Retinal pigment epithelial cell (primary cell): Measurements from ENCODE around the gene DDX6.
"Not testable (repeated sequence)": the region's sequence is repeated elsewhere in the genome, so short reads cannot be mapped to it uniquely, and the experiment has no call there.

Experiments used
- DNase-seq: peaks from one replicate; pipeline ENCODE4 v3.0.0-alpha.2; 2010; ENCODE audit warnings: low read depth
- H3K4me3 ChIP-seq: 2 replicates; pipeline ENCODE4 v1.5.1; 2011; ENCODE audit warnings: mild to moderate bottlenecking, low read length, control low read depth, moderate library complexity
- CTCF ChIP-seq: conservative IDR thresholded peaks from 2 replicates; pipeline ENCODE4 v1.5.1; 2011; ENCODE audit warnings: low read depth, low read length, control low read depth, inconsistent platforms

Gene DDX6

GRCh38 chr11:118734031-118734430 is 56.9 kb downstream of the DDX6 start:
- no peak for TF ChIP-seq CTCF

GRCh38 chr11:118729753-118730152 is 61.2 kb downstream of the DDX6 start:
- not testable (repeated sequence) for DNase-seq, H3K4me3 ChIP-seq

More at GRCh38 chr11:118734031-118734430, 56.9 kb downstream of the DDX6 start:
- no peak overlapping the region for H3K4me3 ChIP-seq
- DNase-seq, result no peak

DNA sequence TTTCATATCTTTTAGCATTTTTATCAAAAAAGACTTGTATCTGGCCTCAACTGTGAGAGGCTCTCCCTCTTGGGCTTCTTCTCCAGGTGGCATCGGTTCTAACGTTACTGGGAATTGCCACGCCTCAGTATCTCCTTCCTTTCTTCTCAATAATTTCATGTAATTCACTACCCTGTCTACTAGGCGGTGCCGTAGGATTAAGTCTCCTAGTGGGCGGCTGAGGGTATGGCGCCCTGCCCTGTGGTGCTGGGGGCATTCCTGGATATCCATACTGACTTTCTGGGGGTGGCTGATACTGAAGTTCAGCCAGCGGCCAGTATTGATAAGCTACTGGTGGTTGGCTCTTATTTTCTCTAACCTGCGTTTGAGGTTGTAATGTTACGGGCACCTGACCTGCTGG is 62.9 kb downstream of the DDX6 start:
- not testable (repeated sequence) for DNase-seq, H3K4me3 ChIP-seq
- TF ChIP-seq CTCF, result peak; percentile 11

- not testable (repeated sequence) for DNase-seq, H3K4me3 ChIP-seq
Measured at GRCh38 chr11:118727721-118728066, 63.3 kb downstream of the DDX6 start.

GRCh38 chr11:118727001-118727720 is 63.8 kb downstream of the DDX6 start:
- not testable (repeated sequence) for DNase-seq

DNA sequence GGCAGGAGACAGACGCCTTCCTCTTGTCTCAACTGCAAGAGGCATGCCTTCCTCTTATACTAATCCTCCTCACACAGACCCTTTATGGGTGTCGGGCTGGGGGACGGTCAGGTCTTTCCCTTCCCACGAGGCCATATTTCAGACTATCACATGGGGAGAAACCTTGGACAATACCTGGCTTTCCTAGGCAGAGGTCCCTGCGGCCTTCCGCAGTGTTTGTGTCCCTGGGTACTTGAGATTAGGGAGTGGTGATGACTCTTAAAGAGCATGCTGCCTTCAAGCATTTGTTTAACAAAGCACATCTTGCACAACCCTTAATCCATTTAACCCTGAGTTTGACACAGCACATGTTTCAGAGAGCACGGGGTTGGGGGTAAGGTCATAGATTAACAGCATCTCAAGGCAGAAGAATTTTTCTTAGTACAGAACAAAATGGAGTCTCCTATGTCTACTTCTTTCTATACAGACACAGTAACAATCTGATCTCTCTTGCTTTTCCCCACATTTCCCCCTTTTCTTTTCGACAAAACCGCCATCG is 69.4 kb downstream of the DDX6 start:
- not testable (repeated sequence) for H3K4me3 ChIP-seq, DNase-seq

More at GRCh38 chr11:118727001-118727720, 63.8 kb downstream of the DDX6 start:
- not testable (repeated sequence) for H3K4me3 ChIP-seq

DNA sequence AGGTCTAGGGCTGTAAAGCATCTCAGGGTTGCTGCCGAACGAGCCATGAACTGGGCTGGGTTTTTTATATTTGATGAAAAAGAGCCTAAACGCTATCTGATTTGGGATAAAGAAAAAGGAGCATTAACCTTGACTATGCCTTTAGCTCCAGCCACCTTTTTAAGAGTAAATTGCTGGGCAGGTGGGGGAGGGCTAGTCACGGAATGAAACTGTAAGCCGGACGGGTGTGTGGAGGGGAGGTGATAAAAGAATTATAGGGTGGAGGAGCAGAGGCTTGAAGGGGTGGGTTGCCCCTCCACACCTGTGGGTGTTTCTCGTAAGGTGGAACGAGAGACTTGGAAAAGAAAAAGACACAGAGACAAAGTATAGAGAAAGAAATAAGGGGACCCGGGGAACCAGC is 70.2 kb downstream of the DDX6 start:
- H3K4me3 ChIP-seq, DNase-seq: not testable (repeated sequence)

GRCh38 chr11:118720078-118720477 is 70.9 kb downstream of the DDX6 start:
- DNase-seq, H3K4me3 ChIP-seq: not testable (repeated sequence)

DNA sequence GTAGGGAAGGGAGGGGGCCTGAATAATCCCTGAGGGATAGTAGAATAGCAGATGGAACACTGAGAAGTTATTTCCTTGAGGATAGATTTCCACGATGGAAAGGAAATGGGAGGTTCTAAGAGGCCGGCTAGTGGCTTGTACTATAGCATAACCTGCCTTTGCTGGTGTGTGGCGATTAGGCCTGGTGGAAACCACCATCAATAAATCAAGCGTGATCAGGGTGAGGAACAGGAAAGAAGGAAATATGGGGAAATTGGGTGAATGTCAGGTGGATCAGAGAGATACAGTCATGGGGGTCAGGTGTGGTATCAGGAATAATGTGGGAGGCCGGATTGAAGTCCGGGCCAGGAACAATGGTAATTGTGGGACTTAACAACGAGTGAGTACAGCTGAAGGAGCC is 72.4 kb downstream of the DDX6 start:
- not testable (repeated sequence) for DNase-seq, H3K4me3 ChIP-seq

DNA sequence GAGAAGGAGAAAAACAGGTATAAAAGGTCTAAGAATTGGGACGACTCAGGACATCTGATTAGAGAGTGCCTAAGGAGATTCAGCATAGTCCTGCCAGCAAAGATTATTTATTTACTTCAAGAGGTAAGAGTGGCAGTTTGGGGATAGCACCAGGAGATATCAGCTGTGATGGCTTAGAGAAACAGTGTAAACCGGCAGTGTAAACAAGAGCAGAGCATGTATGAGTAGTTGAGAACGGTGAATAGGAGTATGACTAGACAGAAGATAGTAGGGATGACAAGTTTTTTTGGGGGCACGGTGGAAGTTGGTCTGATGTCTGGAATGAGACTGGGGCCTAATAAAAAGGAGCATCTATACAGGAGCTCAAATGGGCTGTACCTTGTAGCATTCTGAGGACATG is 73.2 kb downstream of the DDX6 start:
- DNase-seq, H3K4me3 ChIP-seq: not testable (repeated sequence)

DNA sequence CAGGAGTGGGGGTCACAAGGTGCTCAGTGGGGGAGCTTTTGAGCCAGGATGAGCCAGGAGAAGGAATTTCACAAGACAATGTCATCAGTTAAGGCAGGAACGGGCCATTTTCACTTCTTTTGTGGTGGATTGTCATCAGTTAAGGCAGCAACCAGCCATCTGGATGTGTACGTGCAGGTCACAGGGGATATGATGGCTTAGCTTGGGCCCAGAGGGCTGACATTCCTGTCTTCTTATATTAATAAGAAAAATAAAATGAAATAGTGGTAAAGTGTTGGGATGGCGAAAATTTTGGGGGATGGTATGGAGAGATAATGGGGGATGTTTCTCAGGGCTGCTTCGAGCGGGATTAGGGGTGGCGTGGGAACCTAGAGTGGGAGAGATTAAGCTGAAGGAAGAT is 73.7 kb downstream of the DDX6 start:
- H3K4me3 ChIP-seq, DNase-seq: not testable (repeated sequence)

GRCh38 chr11:118715837-118716260 is 75.1 kb downstream of the DDX6 start:
- TF ChIP-seq CTCF, result no peak
- no peak overlapping the region for H3K4me3 ChIP-seq
- no peak for DNase-seq
